ENCODE results near the gene CSNK1G3.

Gene CSNK1G3

DNA sequence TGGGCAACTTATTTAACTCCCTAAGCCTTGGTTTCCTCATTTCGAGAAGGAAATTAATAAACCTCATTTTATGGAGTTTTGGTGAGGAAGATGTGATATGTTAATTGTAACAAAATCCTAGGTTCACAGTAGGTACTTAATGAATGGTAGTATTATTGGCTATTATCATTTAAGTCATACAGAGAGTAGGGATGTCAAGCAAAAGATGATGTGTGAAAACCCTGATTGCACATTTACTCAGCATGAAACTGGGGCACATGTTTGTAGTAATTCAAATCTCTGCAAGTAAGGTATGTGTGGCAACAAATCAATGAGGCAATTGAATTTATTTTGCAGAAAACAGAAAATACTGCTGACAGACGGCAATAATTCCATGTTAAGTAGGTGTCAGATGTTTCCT lies 127.3 kb downstream of the CSNK1G3 start:
- in situ Hi-C loops (cut with HindIII; ENCODE audit: low sequenced_read_pairs) = no loop called here

DNA sequence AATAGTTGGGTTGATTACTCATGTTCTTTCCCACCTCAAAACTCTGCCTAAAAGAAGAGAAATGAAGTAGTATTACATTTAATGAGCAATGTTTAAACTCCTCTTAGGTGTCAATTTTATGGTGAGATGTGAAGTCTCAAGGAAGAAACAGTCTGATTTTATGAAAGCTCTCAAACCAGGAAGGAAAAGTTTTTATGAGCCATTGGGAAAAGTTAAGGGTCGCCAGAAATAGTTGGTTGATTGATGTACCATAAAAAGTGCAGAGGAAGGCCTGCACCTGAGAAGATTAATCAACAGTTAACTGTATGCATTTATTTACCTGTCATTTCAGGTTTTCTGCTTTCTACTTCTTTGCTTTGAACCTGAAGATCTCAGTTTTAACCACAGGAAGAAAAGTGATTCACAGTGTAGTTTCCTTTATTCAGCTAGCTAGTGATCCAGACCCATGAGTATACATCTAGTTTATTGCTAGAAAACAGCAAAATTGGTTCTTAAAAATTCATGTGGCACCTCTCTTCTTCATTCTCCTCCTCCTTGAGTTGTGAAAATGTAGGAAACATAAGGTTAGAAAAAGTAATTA lies 133.1 kb downstream of the CSNK1G3 start:
- H3K4me3 ChIP-seq (ENCODE audit: low read depth, low read length) = no peak overlapping the region
- no peak for TF ChIP-seq CTCF (IDR thresholded peaks at IDR 0.05; ENCODE audit: low read depth, low read length)
- no peak for DNase-seq (ENCODE audit: low read depth, low spot score)
- in situ Hi-C loops (cut with HindIII; ENCODE audit: low sequenced_read_pairs) = no loop called here

More for the DNA sequence above, 127.3 kb downstream of the CSNK1G3 start:
- TF ChIP-seq CTCF (IDR thresholded peaks at IDR 0.05; ENCODE audit: low read depth, low read length) = no peak
- no peak overlapping the region for H3K4me3 ChIP-seq (ENCODE audit: low read depth, low read length)
- no peak for DNase-seq (ENCODE audit: low read depth, low spot score)

DNA sequence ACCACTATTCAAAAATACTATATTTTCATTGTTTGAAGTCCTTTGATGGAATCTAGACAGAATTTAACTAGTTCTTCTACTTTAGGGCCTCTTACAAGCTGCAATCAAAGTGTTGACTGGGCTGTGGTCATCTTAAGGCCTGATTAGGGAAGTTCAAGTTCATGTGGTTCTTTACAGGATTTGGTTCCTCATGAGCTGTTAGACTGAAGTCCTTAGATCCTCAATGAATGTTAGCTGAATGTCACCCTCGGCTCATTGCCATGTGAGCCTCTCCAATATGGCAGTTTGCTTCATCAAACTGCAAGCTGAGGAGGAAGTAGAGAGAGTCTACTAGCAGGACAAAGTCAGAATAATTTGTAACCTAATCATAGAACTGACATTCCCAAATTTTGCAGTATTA lies 135.1 kb downstream of the CSNK1G3 start:
- no peak for DNase-seq (ENCODE audit: low read depth, low spot score)
- no peak overlapping the region for H3K4me3 ChIP-seq (ENCODE audit: low read depth, low read length)
- no peak for TF ChIP-seq CTCF (IDR thresholded peaks at IDR 0.05; ENCODE audit: low read depth, low read length)
- in situ Hi-C loops (cut with HindIII; ENCODE audit: low sequenced_read_pairs) = no loop called here

- no peak for TF ChIP-seq CTCF (IDR thresholded peaks at IDR 0.05; ENCODE audit: low read depth, low read length)
- DNase-seq (ENCODE audit: low read depth, low spot score) = no peak
Measured at GRCh38 chr5:123651234-123651633, 139.3 kb downstream of the CSNK1G3 start.

GRCh38 chr5:123659011-123659410 lies 147.0 kb downstream of the CSNK1G3 start:
- no peak overlapping the region for H3K4me3 ChIP-seq (ENCODE audit: low read depth, low read length)
- in situ Hi-C loops (cut with HindIII; ENCODE audit: low sequenced_read_pairs) = no loop called here
- TF ChIP-seq CTCF (IDR thresholded peaks at IDR 0.05; ENCODE audit: low read depth, low read length) = no peak
- no peak for DNase-seq (ENCODE audit: low read depth, low spot score)

More at GRCh38 chr5:123651234-123651633, 139.3 kb downstream of the CSNK1G3 start:
- in situ Hi-C loops (cut with HindIII; ENCODE audit: low sequenced_read_pairs) = no loop called here
- no peak overlapping the region for H3K4me3 ChIP-seq (ENCODE audit: low read depth, low read length)

- H3K4me3 ChIP-seq (ENCODE audit: low read depth, low read length) = no peak overlapping the region
- peak; percentile 48 for DNase-seq (ENCODE audit: low read depth, low spot score)
- no peak for TF ChIP-seq CTCF (IDR thresholded peaks at IDR 0.05; ENCODE audit: low read depth, low read length)
- in situ Hi-C loops (cut with HindIII; ENCODE audit: low sequenced_read_pairs) = no loop called here
Measured at GRCh38 chr5:123659495-123659894, 147.5 kb downstream of the CSNK1G3 start.

All from astrocyte of the spinal cord (primary cell).